Bronchial epithelial cell (primary cell): ENCODE results near the gene RSRC1. TPM values are rescaled to one million over a fixed set of nuclear protein-coding genes. Genes with fewer than 3 reads are reported as not detected.

ENCODE experiments used
- DNase-seq: peaks from one replicate; pipeline ENCODE4 v3.0.0-alpha.2; 2010; ENCODE audit warnings: low read depth
- FAIRE-seq: peaks from 2 replicates; lab custom pipeline; 2011; peaks lifted over from hg19 to GRCh38; lab: Jason Lieb, UNC
- H3K27me3 ChIP-seq: 2 replicates; pipeline ENCODE4 v1.5.1; 2011; ENCODE audit warnings: low read length; ENCODE audit not compliant: control insufficient read depth, insufficient read depth
- H3K36me3 ChIP-seq: 2 replicates; pipeline ENCODE4 v1.5.1; 2011; ENCODE audit warnings: low read length; ENCODE audit not compliant: control insufficient read depth, insufficient read depth
- H3K4me3 ChIP-seq: 2 replicates; pipeline ENCODE4 v1.5.1; 2011; ENCODE audit warnings: mild to moderate bottlenecking, low read depth, low read length, control low read depth
- CTCF ChIP-seq: IDR thresholded peaks from 2 replicates; pipeline ENCODE4 v1.5.1; 2011; ENCODE audit warnings: mild to moderate bottlenecking, moderate library complexity, low read length, control low read depth, inconsistent platforms; ENCODE audit not compliant: insufficient read depth, severe bottlenecking
- total RNA-seq: library from RNA; depleted of rRNA; stranded (reverse); fragments of >200 nt; gene quantifications from 2 replicates; pipeline ENCODE4 v1.2.1, GENCODE V29; 2014

Gene RSRC1
- total RNA-seq, 1 donor from 2014 or later, result 20.8 TPM

DNA sequence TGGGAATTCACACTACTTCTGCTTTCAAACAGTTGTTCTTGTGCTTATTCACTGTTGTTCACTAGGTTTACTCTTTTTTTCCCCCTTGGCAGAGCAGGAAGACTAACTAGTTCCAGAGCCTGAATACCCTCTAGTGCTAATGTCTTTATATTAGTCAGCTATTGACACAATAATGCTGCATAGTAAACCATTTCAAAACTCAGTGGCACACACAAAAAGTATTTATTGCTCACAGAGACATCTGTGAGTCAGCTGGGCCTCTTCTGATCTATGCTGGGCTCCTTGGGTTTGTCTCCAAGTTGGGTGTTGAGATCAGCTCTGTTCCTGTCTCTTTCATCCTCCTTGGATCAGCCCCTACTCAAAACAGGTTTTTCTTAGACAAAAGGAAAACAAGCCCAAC, 51.1 kb downstream of the RSRC1 start:
- DNase-seq, result peak; percentile 96
- FAIRE-seq, result no peak
- no peaks in the 10 kb centered on the region for H3K36me3 ChIP-seq
- no peak overlapping the region for H3K4me3 ChIP-seq
- no peaks in the 10 kb centered on the region for H3K27me3 ChIP-seq
- no peak for TF ChIP-seq CTCF

- Histone ChIP-seq H3K36me3 (no peaks in the 10 kb centered on the region), H3K4me3 (no peak overlapping the region), H3K27me3 (no peaks in the 10 kb centered on the region)
- FAIRE-seq (no peak), DNase-seq (no peak)
- no peak for TF ChIP-seq CTCF
These were observed 55.3 kb downstream of the RSRC1 start for GRCh38 chr3:158165141-158165655.

GRCh38 chr3:158165730-158166129, 55.8 kb downstream of the RSRC1 start:
- Histone ChIP-seq H3K36me3 (no peaks in the 10 kb centered on the region), H3K4me3 (no peak overlapping the region), H3K27me3 (no peaks in the 10 kb centered on the region)
- TF ChIP-seq CTCF, result no peak
- FAIRE-seq, result no peak
- DNase-seq, result no peak

DNA sequence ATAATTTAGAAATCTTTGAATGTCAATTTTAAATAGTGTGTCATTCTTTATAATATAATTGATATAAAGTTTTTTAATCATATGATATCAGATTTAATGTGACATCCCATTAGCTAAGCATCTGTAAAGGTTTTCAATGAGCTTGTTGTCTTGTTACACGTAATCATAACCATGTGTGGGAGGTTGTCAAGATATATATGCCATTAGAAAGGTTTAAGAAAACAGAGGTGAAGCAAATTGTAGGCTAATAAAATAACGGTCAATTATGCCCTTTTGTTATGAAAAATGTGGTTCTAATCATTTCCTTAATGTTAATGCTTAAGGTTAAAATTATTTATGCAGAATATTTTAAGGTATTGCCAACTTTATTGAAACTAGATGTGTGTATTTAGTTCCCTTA, 56.3 kb downstream of the RSRC1 start:
- TF ChIP-seq CTCF, result no peak
- no peak for DNase-seq
- no peak for FAIRE-seq
- no peaks in the 10 kb centered on the region for H3K36me3 ChIP-seq
- no peaks in the 10 kb centered on the region for H3K27me3 ChIP-seq
- no peak overlapping the region for H3K4me3 ChIP-seq

GRCh38 chr3:158167737-158168557, 58.1 kb downstream of the RSRC1 start:
- Histone ChIP-seq H3K27me3 (no peaks in the 10 kb centered on the region), H3K36me3 (no peaks in the 10 kb centered on the region), H3K4me3 (no peak overlapping the region)
- no peak for TF ChIP-seq CTCF
- DNase-seq (peak; percentile 97), FAIRE-seq (no peak)
